Ovary (tissue), 9 donors: ENCODE results near the gene MAPKAPK5. TPM values are rescaled to one million over a fixed set of nuclear protein-coding genes. Genes with fewer than 3 reads are reported as not detected.
"Not testable (repeated sequence)": the region's sequence is repeated elsewhere in the genome, so short reads cannot be mapped to it uniquely, and the experiment has no call there.

Source experiments
- DNase-seq, 5 donors: peaks; one replicate each; pipeline ENCODE4 v3.0.0-alpha.2; 2019 to 2020
- H3K27ac ChIP-seq, 2 donors: fragments of 200-600 bp; one replicate each; pipeline versions ENCODE4 v1.5.1 to v1.8.0; 2019 to 2022
- H3K27me3 ChIP-seq: fragments of 200-600 bp; one replicate; pipeline ENCODE4 v1.8.0; 2022
- H3K36me3 ChIP-seq: fragments of 200-600 bp; sonication (generic); one replicate; pipeline ENCODE4 v1.5.1; 2019
- H3K4me1 ChIP-seq: one replicate; pipeline ENCODE4 v1.8.1; 2013; ENCODE audit warnings: mild to moderate bottlenecking, moderate library complexity; ENCODE audit not compliant: insufficient read depth
- H3K4me3 ChIP-seq: fragments of 200-600 bp; sonication (generic); one replicate; pipeline ENCODE4 v1.5.1; 2017
- H3K9me3 ChIP-seq, 2 donors: fragments of 200-600 bp in 1 of 2; sonication (generic) in 1 of 2; one replicate each; pipeline versions ENCODE4 v1.5.1 to v1.8.1; 2013 to 2019; ENCODE audit warnings: mild to moderate bottlenecking in 1 of 2, moderate library complexity in 1 of 2
- EP300 ChIP-seq: sonication (generic); formaldehyde crosslinking; IDR thresholded peaks from one replicate; pipeline ENCODE4 v1.6.1; 2017; ENCODE audit warnings: antibody characterized with exemption
- POLR2A ChIP-seq: fragments of 450-650 bp; IDR thresholded peaks from one replicate; pipeline ENCODE4 v1.6.1; 2017; ENCODE audit warnings: antibody characterized with exemption, mild to moderate bottlenecking, moderate library complexity
- WGBS, 3 donors: extraction: QIAGEN DNeasy Blood & Tissue Kit in 1 of 3; methylation state at CpG; one replicate each; pipeline versions ENCODE4 v1.1.5 to v1.1.7; 2013 to 2017; 5-methylcytosine and 5-hydroxymethylcytosine counted together
- intact Hi-C, 4 donors: fragments of 100-400 bp; cut with DNase I; formaldehyde crosslinking; loops; one replicate each; pipeline versions ENCODE4 v1.11.0 to v1.15.1; 2022 to 2023
- polyA plus RNA-seq, 2 donors: library from polyadenylated mRNA; stranded (reverse); fragments of 200-250 nt in 1 of 2; fragments of 350-450 nt in 1 of 2; fragmentation: Illumina TruSeq in 1 of 2; extraction: RNeasy Lipid Tissue Mini Kit (QIAGEN cat#74804) in 1 of 2; gene quantifications; one replicate each; pipeline ENCODE4 v1.2.3, GENCODE V29; 2013 to 2014
- total RNA-seq, 7 donors: library from RNA; depleted of rRNA in 2 of 7; stranded (reverse); fragments of >200 nt in 2 of 7; fragmentation: NEBNext Ultra II Directional in 3 of 7; extraction: Animal tissue kit (Norgen Biotek cat#: 25700) in 3 of 7; gene quantifications; one replicate each; pipeline versions ENCODE4 v1.1.0 to v1.2.4, GENCODE V29; 2016 to 2023
- TF ChIP-seq, protein P1 (sequence below), 3 donors: fragments of 450-650 bp in 2 of 3; fragments of 200-600 bp in 1 of 3; IDR thresholded peaks; one replicate each; pipeline versions ENCODE4 v1.5.1 to v1.8.0; 2016 to 2022; ENCODE audit warnings: antibody characterized with exemption in 3 of 3, mild to moderate bottlenecking in 1 of 3
- donor health status: DM: no; HTN: no; CAD: no; lungs with moderate emphysema.
- donor health status: DM: no; HTN: no; CAD: no.
- donor health status: Bipolar disorder and iron deficiency.
- donor health status: DM: yes; HTN: yes; CAD: no.
- donor health status: DM: no; HTN: no; CAD: no.
- donor health status: DM: yes; HTN: yes; CAD: no.

Gene MAPKAPK5
- total and polyA plus RNA-seq, 9 donors: 20.0 to 52.5 (median 38.8) TPM

DNA sequence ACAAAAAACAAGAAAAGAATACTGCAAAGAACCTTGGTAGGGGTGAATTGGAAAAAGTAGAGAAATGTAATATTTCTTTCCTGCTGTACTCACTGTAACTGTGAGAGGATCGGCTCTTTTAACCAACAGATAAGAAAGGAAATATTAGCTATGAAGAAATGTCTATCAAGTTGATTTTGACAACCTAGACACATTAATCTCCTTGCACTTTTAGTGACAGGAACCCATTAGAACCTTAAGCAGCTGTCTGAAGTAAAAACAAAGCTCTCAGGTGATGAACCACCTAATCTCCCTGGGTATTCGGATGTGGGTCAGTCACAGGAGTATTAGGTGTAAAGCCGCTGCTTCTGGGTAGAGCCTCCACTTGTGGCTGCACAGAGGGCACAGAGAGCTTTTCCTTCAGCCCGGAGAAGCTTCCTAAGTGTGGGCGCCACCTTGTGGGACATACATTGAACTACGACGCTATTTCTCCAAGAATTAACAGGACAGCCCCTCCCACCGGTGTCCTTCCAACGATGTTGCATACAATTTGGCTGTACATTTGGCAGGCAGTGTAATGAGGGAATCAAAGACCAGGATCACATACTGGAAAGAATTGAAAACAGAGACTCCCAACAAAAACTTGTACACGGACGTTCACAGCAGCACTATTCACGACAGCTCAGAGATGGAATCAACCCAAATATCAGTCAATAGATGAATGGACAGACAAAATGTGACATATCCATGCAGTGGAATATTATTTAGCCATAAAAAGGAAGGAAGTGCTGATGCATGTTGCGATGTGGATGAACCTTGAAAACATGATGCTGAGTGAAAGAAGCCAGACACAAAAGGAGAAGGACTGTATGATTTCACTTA lies 28.9 kb upstream of the MAPKAPK5 start:
- no peaks in the 10 kb centered on the region for H3K4me1 ChIP-seq
- no peak overlapping the region for H3K4me3 ChIP-seq
- intact Hi-C loops: loop anchor here in 3 of 4 donors (2.0 to 5.0 kb wide), 2 partner anchors 60 to 61 kb away; no protein-coding TSS in a partner anchor
- no peaks in the 10 kb centered on the region for H3K27me3 ChIP-seq
- H3K36me3 ChIP-seq: no peaks in the 10 kb centered on the region
- no peaks in the 10 kb centered on the region for H3K9me3 ChIP-seq
- WGBS, 3 donors: 10% methylated on average over 13 of the region's 13 CpGs
- TF ChIP-seq, protein P1, sequence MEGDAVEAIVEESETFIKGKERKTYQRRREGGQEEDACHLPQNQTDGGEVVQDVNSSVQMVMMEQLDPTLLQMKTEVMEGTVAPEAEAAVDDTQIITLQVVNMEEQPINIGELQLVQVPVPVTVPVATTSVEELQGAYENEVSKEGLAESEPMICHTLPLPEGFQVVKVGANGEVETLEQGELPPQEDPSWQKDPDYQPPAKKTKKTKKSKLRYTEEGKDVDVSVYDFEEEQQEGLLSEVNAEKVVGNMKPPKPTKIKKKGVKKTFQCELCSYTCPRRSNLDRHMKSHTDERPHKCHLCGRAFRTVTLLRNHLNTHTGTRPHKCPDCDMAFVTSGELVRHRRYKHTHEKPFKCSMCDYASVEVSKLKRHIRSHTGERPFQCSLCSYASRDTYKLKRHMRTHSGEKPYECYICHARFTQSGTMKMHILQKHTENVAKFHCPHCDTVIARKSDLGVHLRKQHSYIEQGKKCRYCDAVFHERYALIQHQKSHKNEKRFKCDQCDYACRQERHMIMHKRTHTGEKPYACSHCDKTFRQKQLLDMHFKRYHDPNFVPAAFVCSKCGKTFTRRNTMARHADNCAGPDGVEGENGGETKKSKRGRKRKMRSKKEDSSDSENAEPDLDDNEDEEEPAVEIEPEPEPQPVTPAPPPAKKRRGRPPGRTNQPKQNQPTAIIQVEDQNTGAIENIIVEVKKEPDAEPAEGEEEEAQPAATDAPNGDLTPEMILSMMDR (IDR thresholded peaks at IDR 0.05): peak; percentile 82 to 91 (median 86)
- no peak for TF ChIP-seq EP300
- peak overlapping the region in 1 of 2 donors; percentile 8 for H3K27ac ChIP-seq
- peak; percentile 72 to 88 (median 79) for DNase-seq

DNA sequence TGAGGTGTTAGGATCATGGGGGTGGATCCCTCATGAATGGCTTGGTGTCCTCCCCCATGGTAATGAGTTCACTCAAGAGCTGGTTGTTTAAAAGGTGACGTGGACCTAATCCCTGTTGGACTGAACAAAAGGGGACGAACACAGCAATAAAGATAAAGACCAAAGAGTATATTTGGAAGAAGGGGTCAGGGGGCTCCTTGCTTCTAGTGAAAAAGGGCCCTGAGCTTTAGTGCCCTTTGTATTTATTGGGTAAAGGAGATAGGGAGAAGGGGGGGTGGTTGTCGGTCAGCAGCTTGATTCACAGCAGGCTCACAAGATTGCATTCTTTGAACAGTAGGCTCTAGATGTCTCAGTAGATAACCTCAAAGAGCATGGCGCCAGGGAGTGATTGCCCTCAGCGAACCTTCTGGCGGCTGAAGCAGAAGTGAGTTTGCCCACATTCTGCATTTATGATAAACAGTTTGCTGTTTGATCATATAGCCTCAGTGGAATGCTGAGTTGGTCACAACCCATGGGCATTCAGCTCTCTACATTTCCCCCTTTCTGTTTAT lies 25.9 kb upstream of the MAPKAPK5 start:
- no peak for TF ChIP-seq EP300
- no peak for TF ChIP-seq POLR2A
- TF ChIP-seq, protein P1 (IDR thresholded peaks at IDR 0.05): no peak
- peak in 1 of 5 donors; percentile 2 for DNase-seq
- intact Hi-C loops: no loop called here
- WGBS, 3 donors: 42 to 65% (median 61%) methylated on average over 6 of the region's 6 CpGs
- H3K36me3 ChIP-seq: no peaks in the 10 kb centered on the region
- H3K4me1 ChIP-seq: no peaks in the 10 kb centered on the region
- no peak overlapping the region for H3K27ac ChIP-seq
- no peak overlapping the region for H3K4me3 ChIP-seq
- H3K27me3 ChIP-seq: no peaks in the 10 kb centered on the region
- no peaks in the 10 kb centered on the region for H3K9me3 ChIP-seq

DNA sequence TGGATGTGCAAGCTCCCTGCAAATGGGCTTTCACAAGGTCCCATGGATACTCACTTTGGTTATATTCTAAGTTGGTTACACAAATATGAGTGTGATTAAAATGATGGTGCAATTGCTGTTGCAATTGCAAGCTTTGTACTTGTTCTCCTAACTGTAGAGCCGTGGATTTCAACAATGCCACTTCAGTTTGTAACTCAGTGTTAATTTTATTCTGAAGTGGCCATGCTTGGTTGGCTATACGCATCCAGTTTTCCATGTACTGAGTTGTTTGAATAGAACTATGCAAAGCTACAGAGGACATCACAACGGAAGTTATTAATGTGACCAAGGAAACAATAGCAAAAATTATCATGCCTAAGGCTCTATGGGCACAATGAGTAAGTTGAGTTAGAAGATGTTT lies 25.1 kb upstream of the MAPKAPK5 start:
- H3K4me3 ChIP-seq, H3K36me3 ChIP-seq, H3K27ac ChIP-seq, DNase-seq, H3K9me3 ChIP-seq, H3K4me1 ChIP-seq, intact Hi-C loops, H3K27me3 ChIP-seq: not testable (repeated sequence)
- 84 to 91% (median 87%) methylated on average over 3 of the region's 3 CpGs for WGBS, 3 donors

DNA sequence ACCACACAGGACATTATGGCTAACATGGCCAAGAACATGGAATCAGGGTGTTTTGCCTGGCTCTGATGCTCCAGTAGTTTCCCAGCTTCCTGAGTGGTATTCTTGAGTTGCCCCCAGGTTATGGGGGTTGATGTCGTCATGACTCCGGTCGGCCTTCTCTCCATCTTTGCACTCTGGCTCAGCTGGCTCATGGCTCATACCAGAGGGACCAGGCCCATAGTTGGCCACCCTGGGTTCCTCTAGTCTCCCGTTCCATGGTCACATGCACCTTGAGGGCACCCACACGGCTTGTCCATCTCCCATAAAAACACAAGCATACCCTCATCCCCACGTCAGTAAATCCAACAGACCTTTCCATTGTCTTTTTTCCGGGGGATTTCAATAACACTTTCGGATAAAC lies 23.7 kb upstream of the MAPKAPK5 start:
- no peaks in the 10 kb centered on the region for H3K27me3 ChIP-seq
- TF ChIP-seq, protein P1 (IDR thresholded peaks at IDR 0.05): no peak
- TF ChIP-seq EP300 (no peak), POLR2A (no peak)
- intact Hi-C loops: no loop called here
- H3K4me3 ChIP-seq: no peak overlapping the region
- WGBS, 3 donors: 79 to 90% (median 81%) methylated on average over 8 of the region's 8 CpGs
- H3K27ac ChIP-seq: no peak overlapping the region
- H3K4me1 ChIP-seq: no peaks in the 10 kb centered on the region
- no peaks in the 10 kb centered on the region for H3K9me3 ChIP-seq
- H3K36me3 ChIP-seq: no peaks in the 10 kb centered on the region
- no peak for DNase-seq
